Osteocyte (in vitro differentiated cells): ENCODE data around the gene NSUN2. TPM values are rescaled to one million over a fixed set of nuclear protein-coding genes. Genes with fewer than 3 reads are reported as not detected.
A peak's percentile ranks its signal among the peaks of the same experiment; 100 is the strongest.

ENCODE experiments used
- DNase-seq: peaks from one replicate; pipeline ENCODE4 v3.0.0; 2021; ENCODE audit warnings: mixed read lengths; ENCODE audit not compliant: unreplicated experiment; ENCODE audit errors: extremely low spot score
- H3K27ac Mint-ChIP-seq: one replicate; pipeline ENCODE4 v1.8.0; 2021; ENCODE audit warnings: mild to moderate bottlenecking, mixed read lengths; ENCODE audit not compliant: unreplicated experiment
- H3K27me3 Mint-ChIP-seq: one replicate; pipeline ENCODE4 v1.8.0; 2021; ENCODE audit warnings: mixed read lengths; ENCODE audit not compliant: unreplicated experiment
- H3K36me3 Mint-ChIP-seq: one replicate; pipeline ENCODE4 v1.8.0; 2021; ENCODE audit warnings: mixed read lengths; ENCODE audit not compliant: unreplicated experiment
- H3K4me1 Mint-ChIP-seq: one replicate; pipeline ENCODE4 v1.8.0; 2021; ENCODE audit warnings: mixed read lengths; ENCODE audit not compliant: unreplicated experiment
- H3K4me3 Mint-ChIP-seq: one replicate; pipeline ENCODE4 v1.8.0; 2021; ENCODE audit warnings: mild to moderate bottlenecking, moderate library complexity, mixed read lengths; ENCODE audit not compliant: unreplicated experiment
- H3K9me3 Mint-ChIP-seq: one replicate; pipeline ENCODE4 v1.8.0; 2021; ENCODE audit warnings: mixed read lengths; ENCODE audit not compliant: unreplicated experiment
- CTCF ChIP-seq: fragments of 200-600 bp; sonication (generic); IDR thresholded peaks from 2 replicates; pipeline ENCODE4 v1.5.0; 2021; ENCODE audit warnings: antibody characterized with exemption, mild to moderate bottlenecking, moderate library complexity
- total RNA-seq: library from RNA; stranded (reverse); gene quantifications from 2 replicates; pipeline ENCODE4 v1.2.1, GENCODE V29; 2021

Gene NSUN2
- total RNA-seq, 1 donor from 2014 or later: 48.7 TPM

GRCh38 chr5:6556089-6556801 is 76.6 kb downstream of the NSUN2 start:
- peaks cover 12% of the 10 kb centered on the region for H3K4me1 Mint-ChIP-seq
- H3K27ac Mint-ChIP-seq: no peak overlapping the region
- no peak for TF ChIP-seq CTCF
- H3K36me3 Mint-ChIP-seq: no peaks in the 10 kb centered on the region
- DNase-seq: peak; percentile 64
- H3K27me3 Mint-ChIP-seq: no peaks in the 10 kb centered on the region
- no peaks in the 10 kb centered on the region for H3K9me3 Mint-ChIP-seq
- no peak overlapping the region for H3K4me3 Mint-ChIP-seq

DNA sequence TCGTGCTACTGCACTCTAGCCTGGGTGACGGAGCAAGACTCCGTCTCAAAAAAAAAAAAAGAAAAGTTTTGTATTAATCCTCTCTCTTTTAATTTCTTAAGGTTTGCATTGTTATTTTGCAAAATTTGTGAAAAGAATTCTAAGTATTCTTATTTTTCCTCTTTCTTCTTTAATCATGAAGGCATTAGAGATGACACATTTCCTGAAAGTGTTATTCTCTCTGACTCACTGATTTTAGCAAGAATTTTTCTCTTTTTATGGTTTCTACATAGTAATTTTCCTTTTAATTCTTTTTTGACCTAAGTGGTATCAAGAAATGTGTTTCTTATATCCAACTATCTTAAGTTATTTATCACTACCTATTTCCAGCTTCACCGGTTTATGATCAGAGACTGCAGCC is 78.0 kb downstream of the NSUN2 start:
- Mint-ChIP-seq H3K4me3 (no peak overlapping the region), H3K27ac (no peak overlapping the region), H3K9me3 (no peaks in the 10 kb centered on the region), H3K4me1 (peaks cover 12% of the 10 kb centered on the region), H3K27me3 (no peaks in the 10 kb centered on the region), H3K36me3 (no peaks in the 10 kb centered on the region)
- no peak for TF ChIP-seq CTCF
- DNase-seq: no peak

- Mint-ChIP-seq H3K9me3 (no peaks in the 10 kb centered on the region), H3K4me1 (peaks cover 12% of the 10 kb centered on the region), H3K4me3 (no peak overlapping the region), H3K27ac (no peak overlapping the region), H3K27me3 (no peaks in the 10 kb centered on the region), H3K36me3 (no peaks in the 10 kb centered on the region)
- no peak for TF ChIP-seq CTCF
- DNase-seq: peak; percentile 69
These were observed 78.9 kb downstream of the NSUN2 start for GRCh38 chr5:6553972-6554371.

DNA sequence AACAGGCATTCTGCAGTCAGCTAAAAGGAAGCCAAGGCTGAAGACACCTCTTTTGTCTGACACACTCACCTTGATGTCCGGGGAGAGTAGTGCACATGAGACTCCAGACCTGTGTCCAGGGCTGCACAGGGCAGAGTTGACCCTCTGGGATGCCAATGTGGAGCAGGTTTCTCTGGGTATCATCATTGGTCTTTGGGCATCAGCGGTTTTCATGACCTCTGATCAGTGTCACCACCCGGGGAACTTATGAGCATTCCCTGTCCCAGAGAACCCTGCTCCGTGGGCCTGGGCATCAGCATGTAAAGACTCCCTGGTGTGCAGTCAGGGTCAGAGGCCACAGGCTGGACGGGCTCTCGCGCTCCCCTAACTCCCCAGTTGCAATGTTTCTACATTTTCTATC is 80.2 kb downstream of the NSUN2 start:
- Mint-ChIP-seq H3K27ac (no peak overlapping the region), H3K27me3 (no peaks in the 10 kb centered on the region), H3K4me1 (peaks cover 12% of the 10 kb centered on the region), H3K4me3 (no peak overlapping the region), H3K36me3 (no peaks in the 10 kb centered on the region), H3K9me3 (no peaks in the 10 kb centered on the region)
- DNase-seq: no peak
- no peak for TF ChIP-seq CTCF

DNA sequence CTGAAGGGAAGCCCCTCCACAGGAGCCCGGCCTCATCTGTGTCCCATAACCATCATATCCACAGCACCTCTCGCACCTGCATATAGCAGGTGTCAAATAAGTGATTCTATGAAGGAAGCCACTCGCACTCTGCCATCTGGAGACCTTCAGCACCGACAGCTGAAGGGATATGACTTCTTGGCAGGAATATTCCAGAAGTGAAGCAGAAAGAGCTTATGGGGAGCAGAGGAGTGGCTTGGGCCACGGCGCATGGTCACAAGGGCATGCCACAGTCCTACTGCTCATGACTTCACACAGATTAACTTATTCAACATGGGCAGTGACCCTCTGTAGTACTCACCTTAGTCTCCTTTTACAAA is 80.9 kb downstream of the NSUN2 start:
- H3K27ac Mint-ChIP-seq: no peak overlapping the region
- H3K36me3 Mint-ChIP-seq: no peaks in the 10 kb centered on the region
- no peak for TF ChIP-seq CTCF
- H3K4me1 Mint-ChIP-seq: peaks cover 12% of the 10 kb centered on the region
- no peaks in the 10 kb centered on the region for H3K9me3 Mint-ChIP-seq
- H3K27me3 Mint-ChIP-seq: no peaks in the 10 kb centered on the region
- H3K4me3 Mint-ChIP-seq: no peak overlapping the region
- DNase-seq: peak; percentile 66
